Kidney (tissue), 14 donors: Measurements from ENCODE around the gene ZNF138. TPM values are rescaled to one million over a fixed set of nuclear protein-coding genes. Genes with fewer than 3 reads are reported as not detected.
A peak's percentile ranks its signal among the peaks of the same experiment; 100 is the strongest.
"Not testable (repeated sequence)": the region's sequence is repeated elsewhere in the genome, so short reads cannot be mapped to it uniquely, and the experiment has no call there.

Experiments used
- DNase-seq, 5 donors: peaks; one replicate each; pipeline ENCODE4 v3.0.0-alpha.2; 2013 to 2020
- FAIRE-seq: peaks from 2 replicates; lab custom pipeline; 2012; peaks lifted over from hg19 to GRCh38; lab: Jason Lieb, UNC
- H3K27ac ChIP-seq, 2 donors: one replicate each; pipeline ENCODE4 v1.7.0; 2013; ENCODE audit warnings: low read depth in 2 of 2, low read length in 2 of 2, inconsistent platforms in 1 of 2
- H3K27me3 ChIP-seq: one replicate; pipeline ENCODE4 v1.7.1; 2013; ENCODE audit warnings: low read length, inconsistent platforms; ENCODE audit not compliant: control insufficient read depth, insufficient read depth
- H3K36me3 ChIP-seq, 3 donors: one replicate each; pipeline versions ENCODE4 v1.7.0 to v1.7.1; 2013; ENCODE audit warnings: low read length in 3 of 3, control low read depth in 1 of 3, inconsistent platforms in 1 of 3; ENCODE audit not compliant: insufficient read depth in 3 of 3, control insufficient read depth in 2 of 3
- H3K4me1 ChIP-seq, 3 donors: one replicate each; pipeline versions ENCODE4 v1.7.0 to v1.7.1; 2013; ENCODE audit warnings: low read length in 3 of 3, inconsistent platforms in 1 of 3, low read depth in 1 of 3; ENCODE audit not compliant: control insufficient read depth in 2 of 3, insufficient read depth in 2 of 3
- H3K4me3 ChIP-seq, 3 donors: one replicate each; pipeline versions ENCODE4 v1.7.0 to v1.8.1; 2013; ENCODE audit warnings: low read length in 3 of 3, control low read depth in 1 of 3, inconsistent platforms in 1 of 3
- H3K9ac ChIP-seq, 3 donors: one replicate each; pipeline versions ENCODE4 v1.7.0 to v1.7.1; 2013; ENCODE audit warnings: low read length in 3 of 3, control low read depth in 1 of 3, inconsistent platforms in 1 of 3
- H3K9me3 ChIP-seq, 3 donors: one replicate each; pipeline versions ENCODE4 v1.7.0 to v1.7.1; 2013; ENCODE audit warnings: low read length in 3 of 3, control low read depth in 1 of 3, inconsistent platforms in 1 of 3; ENCODE audit not compliant: control insufficient read depth in 2 of 3, insufficient read depth in 1 of 3
- CTCF ChIP-seq: IDR thresholded peaks from 3 replicates; pipeline ENCODE4 v1.5.1; 2012; ENCODE audit warnings: mild to moderate bottlenecking, moderate library complexity, borderline replicate concordance; ENCODE audit not compliant: insufficient read depth; ENCODE audit errors: extremely low read depth
- intact Hi-C: fragments of 100-400 bp; cut with DNase I; formaldehyde crosslinking; loops from one replicate; pipeline ENCODE4 v1.11.1; 2022
- polyA plus RNA-seq: library from polyadenylated mRNA; stranded (reverse); fragments of 350-450 nt; fragmentation: Illumina TruSeq; extraction: RNeasy Lipid Tissue Mini Kit (QIAGEN cat#74804); gene quantifications from one replicate; pipeline ENCODE4 v1.2.3, GENCODE V29; 2014; ENCODE audit warnings: low read depth, low replicate concordance; ENCODE audit not compliant: insufficient read depth
- total RNA-seq: library from RNA; stranded (reverse); fragmentation: NEBNext Ultra II Directional; extraction: Animal tissue kit (Norgen Biotek cat#: 25700); gene quantifications from one replicate; pipeline ENCODE4 v1.2.1, GENCODE V29; 2021
- donor health status: control.
- donor health status: control.
- donor health status: control.
- donor health status: control.
- donor health status: control.
- donor health status: DM: yes; HTN: yes; CAD: no.
- donor health status: Normal renal cell carcinoma (clear cell type).

ZNF138 gene
- total and polyA plus RNA-seq, 2 donors from 2014 or later = 6.3 to 9.9 TPM

GRCh38 chr7:64863021-64863420 is 68.8 kb downstream of the ZNF138 start:
- H3K9me3 ChIP-seq = no peaks in the 10 kb centered on the region
- no peak for FAIRE-seq
- intact Hi-C loops = no loop called here
- no peaks in the 10 kb centered on the region for H3K27me3 ChIP-seq
- no peaks in the 10 kb centered on the region for H3K4me1 ChIP-seq
- DNase-seq = no peak
- H3K4me3 ChIP-seq = no peak overlapping the region
- TF ChIP-seq CTCF = no peak
- H3K27ac ChIP-seq = no peak overlapping the region
- no peaks in the 10 kb centered on the region for H3K36me3 ChIP-seq
- H3K9ac ChIP-seq = no peak overlapping the region

GRCh38 chr7:64863530-64863929 is 69.3 kb downstream of the ZNF138 start:
- H3K27me3 ChIP-seq, FAIRE-seq, H3K9ac ChIP-seq, intact Hi-C loops, H3K4me3 ChIP-seq, H3K9me3 ChIP-seq, H3K4me1 ChIP-seq, H3K27ac ChIP-seq, DNase-seq, H3K36me3 ChIP-seq: not testable (repeated sequence)

- no peaks in the 10 kb centered on the region for H3K36me3 ChIP-seq
- no peak for TF ChIP-seq CTCF
- DNase-seq (no peak), FAIRE-seq (no peak)
- no peak overlapping the region for H3K9ac ChIP-seq
- H3K27me3 ChIP-seq = no peaks in the 10 kb centered on the region
- no peaks in the 10 kb centered on the region for H3K4me1 ChIP-seq
- no peaks in the 10 kb centered on the region for H3K9me3 ChIP-seq
- H3K27ac ChIP-seq = no peak overlapping the region
- no peak overlapping the region for H3K4me3 ChIP-seq
- intact Hi-C loops = no loop called here
These were observed 69.7 kb downstream of the ZNF138 start for GRCh38 chr7:64863969-64864368.

GRCh38 chr7:64867863-64868440 is 73.7 kb downstream of the ZNF138 start:
- no peaks in the 10 kb centered on the region for H3K4me1 ChIP-seq
- H3K27ac ChIP-seq = no peak overlapping the region
- H3K9ac ChIP-seq = no peak overlapping the region
- no peak overlapping the region for H3K4me3 ChIP-seq
- DNase-seq (peak in 1 of 5 donors; percentile 3), FAIRE-seq (no peak)
- no peaks in the 10 kb centered on the region for H3K36me3 ChIP-seq
- H3K9me3 ChIP-seq = no peaks in the 10 kb centered on the region
- intact Hi-C loops = no loop called here
- no peak for TF ChIP-seq CTCF
- H3K27me3 ChIP-seq = no peaks in the 10 kb centered on the region
